NCI-H446 (cell line): ENCODE results near the gene RNF220.

Source experiments
- DNase-seq, 2 experiments: peaks; one replicate each; lab custom pipeline; 2025; lab: John Stamatoyannopoulos, UW

Gene RNF220

GRCh38 chr1:44610527-44611148 lies 205.6 kb downstream of the RNF220 start:
- no peak for DNase-seq

- no peak for DNase-seq
These were observed 206.4 kb downstream of the RNF220 start for GRCh38 chr1:44611419-44611818.

- DNase-seq, result no peak
These were observed 206.8 kb downstream of the RNF220 start for GRCh38 chr1:44611866-44612265.

- DNase-seq, result peak in 1 of 2 experiments; percentile 42
These were observed 208.9 kb downstream of the RNF220 start for GRCh38 chr1:44613941-44614340.

GRCh38 chr1:44616284-44616990 lies 211.4 kb downstream of the RNF220 start:
- DNase-seq, result no peak

GRCh38 chr1:44616991-44617702 lies 212.1 kb downstream of the RNF220 start:
- DNase-seq, result no peak

GRCh38 chr1:44617703-44618029 lies 212.6 kb downstream of the RNF220 start:
- no peak for DNase-seq

GRCh38 chr1:44619261-44619900 lies 214.3 kb downstream of the RNF220 start:
- no peak for DNase-seq

GRCh38 chr1:44620072-44620471 lies 215.0 kb downstream of the RNF220 start:
- DNase-seq, result no peak

GRCh38 chr1:44621841-44622286 lies 216.8 kb downstream of the RNF220 start:
- no peak for DNase-seq

- DNase-seq, result no peak
These were observed 219.3 kb downstream of the RNF220 start for GRCh38 chr1:44624268-44624901.

- DNase-seq, result no peak
These were observed 220.3 kb downstream of the RNF220 start for GRCh38 chr1:44625348-44625747.

- DNase-seq, result no peak
These were observed 224.1 kb downstream of the RNF220 start for GRCh38 chr1:44628962-44629756.

- no peak for DNase-seq
These were observed 225.1 kb downstream of the RNF220 start for GRCh38 chr1:44630116-44630515.

- no peak for DNase-seq
These were observed 226.2 kb downstream of the RNF220 start for GRCh38 chr1:44631333-44631646.

- DNase-seq, result peak; percentile 68 to 81
These were observed 226.8 kb downstream of the RNF220 start for GRCh38 chr1:44631647-44632539.

- no peak for DNase-seq
These were observed 227.5 kb downstream of the RNF220 start for GRCh38 chr1:44632598-44632997.

GRCh38 chr1:44634606-44635189 lies 229.6 kb downstream of the RNF220 start:
- no peak for DNase-seq

GRCh38 chr1:44635439-44635838 lies 230.4 kb downstream of the RNF220 start:
- DNase-seq, result no peak

- DNase-seq, result no peak
These were observed 231.1 kb downstream of the RNF220 start for GRCh38 chr1:44636083-44636687.
